Loucy (cell line): ENCODE data around the gene EGFLAM.

ENCODE experiments used
- EZH2phosphoT487 ChIP-seq: fragments of 200-600 bp; IDR thresholded peaks from 2 replicates; pipeline ENCODE4 v1.6.1; 2018; ENCODE audit warnings: antibody characterized with exemption, mild to moderate bottlenecking, moderate library complexity, borderline replicate concordance
- TF ChIP-seq, protein P1 (sequence below): fragments of 200-600 bp; sonication (generic); conservative IDR thresholded peaks from 2 replicates; pipeline ENCODE4 v1.5.1; 2014; ENCODE audit warnings: mild to moderate bottlenecking, antibody characterized with exemption, low read length

DNA sequence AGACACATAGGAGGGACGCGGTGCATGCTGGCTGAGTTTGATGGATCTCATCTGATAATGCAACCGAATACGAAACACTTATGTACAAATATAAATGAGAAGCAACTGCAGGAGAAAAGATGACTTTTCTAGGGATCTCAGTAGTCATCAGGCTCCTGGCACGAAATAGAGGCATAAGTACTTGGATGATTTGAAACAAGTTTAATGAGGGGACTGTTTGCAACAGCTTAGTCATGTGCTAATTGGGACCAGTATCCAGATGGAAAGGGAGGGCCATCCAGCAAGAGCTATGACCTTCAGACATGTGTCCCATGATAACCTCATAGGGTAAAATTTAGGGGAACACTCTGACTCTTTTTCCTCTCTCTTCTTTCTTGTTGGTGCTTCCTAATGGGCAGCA, 123.0 kb downstream of the EGFLAM start:
- TF ChIP-seq, protein P1, sequence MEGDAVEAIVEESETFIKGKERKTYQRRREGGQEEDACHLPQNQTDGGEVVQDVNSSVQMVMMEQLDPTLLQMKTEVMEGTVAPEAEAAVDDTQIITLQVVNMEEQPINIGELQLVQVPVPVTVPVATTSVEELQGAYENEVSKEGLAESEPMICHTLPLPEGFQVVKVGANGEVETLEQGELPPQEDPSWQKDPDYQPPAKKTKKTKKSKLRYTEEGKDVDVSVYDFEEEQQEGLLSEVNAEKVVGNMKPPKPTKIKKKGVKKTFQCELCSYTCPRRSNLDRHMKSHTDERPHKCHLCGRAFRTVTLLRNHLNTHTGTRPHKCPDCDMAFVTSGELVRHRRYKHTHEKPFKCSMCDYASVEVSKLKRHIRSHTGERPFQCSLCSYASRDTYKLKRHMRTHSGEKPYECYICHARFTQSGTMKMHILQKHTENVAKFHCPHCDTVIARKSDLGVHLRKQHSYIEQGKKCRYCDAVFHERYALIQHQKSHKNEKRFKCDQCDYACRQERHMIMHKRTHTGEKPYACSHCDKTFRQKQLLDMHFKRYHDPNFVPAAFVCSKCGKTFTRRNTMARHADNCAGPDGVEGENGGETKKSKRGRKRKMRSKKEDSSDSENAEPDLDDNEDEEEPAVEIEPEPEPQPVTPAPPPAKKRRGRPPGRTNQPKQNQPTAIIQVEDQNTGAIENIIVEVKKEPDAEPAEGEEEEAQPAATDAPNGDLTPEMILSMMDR = no peak
- TF ChIP-seq EZH2phosphoT487 = no peak
